NT2/D1 (cell line): Measurements from ENCODE around the gene IFNGR2.

Source experiments
- SUZ12 ChIP-seq: IDR thresholded peaks from 2 replicates; pipeline ENCODE4 v1.6.1; 2011; ENCODE audit not compliant: insufficient read length, insufficient read depth; ENCODE audit errors: extremely low read depth
- YY1 ChIP-seq: IDR thresholded peaks from 2 replicates; pipeline ENCODE4 v1.6.1; 2011; ENCODE audit not compliant: insufficient read length, insufficient read depth
- ZNF274 ChIP-seq: IDR thresholded peaks from 2 replicates; pipeline ENCODE4 v1.6.1; 2011; ENCODE audit warnings: mild to moderate bottlenecking, low read depth, low read length

DNA sequence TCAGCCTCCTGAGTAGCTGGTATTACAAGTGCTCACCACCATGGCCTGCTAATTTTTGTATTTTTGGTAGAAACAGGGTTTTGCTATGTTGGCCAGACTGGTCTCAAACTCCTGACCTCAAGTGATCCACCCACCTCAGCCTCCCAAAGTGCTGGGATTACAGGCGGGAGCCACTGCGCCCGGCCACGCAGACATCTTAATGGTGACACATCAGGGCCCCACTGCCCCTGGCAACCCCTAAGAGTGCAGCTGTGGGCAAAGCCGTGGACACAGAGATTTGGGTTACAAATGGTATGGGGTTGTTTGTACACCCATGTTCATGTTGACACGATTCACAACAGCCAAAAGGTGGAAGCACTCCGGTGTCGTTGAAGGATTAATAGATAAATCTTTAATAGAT is 29.8 kb downstream of the IFNGR2 start:
- no peak for TF ChIP-seq YY1
- TF ChIP-seq SUZ12 = no peak
- no peak for TF ChIP-seq ZNF274
